Measurements from ENCODE around the gene RASAL3. TPM values are rescaled to one million over a fixed set of nuclear protein-coding genes. Genes with fewer than 3 reads are reported as not detected.
A peak's percentile ranks its signal among the peaks of the same experiment; 100 is the strongest.
"Not testable (repeated sequence)": the region's sequence is repeated elsewhere in the genome, so short reads cannot be mapped to it uniquely, and the experiment has no call there.

The RASAL3 gene
- polyA plus RNA-seq, 3 donors: 0.86 to 3.9 (median 3.3) TPM

DNA sequence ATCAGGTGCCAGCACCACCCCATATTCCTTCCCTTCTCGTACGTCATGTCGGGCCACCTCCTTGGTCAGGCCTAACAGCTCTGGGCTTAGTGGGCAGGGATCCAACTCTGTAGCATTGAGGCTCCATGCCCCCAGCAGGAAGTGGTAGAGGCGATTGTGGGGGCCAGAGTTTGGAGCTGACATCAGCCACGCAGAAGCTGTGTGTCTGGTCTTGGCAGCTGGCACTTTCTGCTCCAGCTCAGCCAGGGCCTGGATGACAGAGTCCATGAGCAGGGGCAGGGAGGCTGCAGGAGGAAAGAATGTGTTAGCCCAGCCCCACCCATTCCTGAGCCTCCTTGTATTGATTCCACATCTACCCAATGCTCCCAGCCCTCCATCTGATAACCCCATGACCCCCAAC lies 12.0 kb upstream of the RASAL3 start:
- WGBS, 3 donors: 57 to 69% (median 63%) methylated on average over 5 of the region's 5 CpGs
- no peak overlapping the region for H3K27ac ChIP-seq (ENCODE audit: low read depth, low read length)

DNA sequence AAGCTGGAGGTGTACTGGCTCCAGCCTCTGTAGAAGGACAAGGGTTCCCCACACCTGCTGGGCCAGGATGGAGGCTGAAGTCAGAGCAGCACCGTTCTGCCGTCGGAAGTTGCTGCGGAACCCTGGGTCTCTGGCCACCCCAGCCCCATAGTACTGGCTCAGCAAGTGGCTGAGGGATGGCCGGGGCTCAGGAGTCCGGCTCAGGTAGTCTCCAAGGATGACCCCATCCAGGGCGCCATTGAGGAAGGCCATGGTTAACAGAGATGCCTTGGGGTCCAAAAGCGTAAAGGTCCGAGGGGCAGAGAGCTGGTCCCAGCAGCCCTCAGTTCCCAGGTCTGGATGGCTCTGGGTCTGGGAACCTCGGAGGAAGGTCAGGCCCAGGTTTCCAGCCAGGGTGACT lies 11.3 kb upstream of the RASAL3 start:
- WGBS, 3 donors: 94 to 95% (median 95%) methylated on average over 10 of the region's 10 CpGs

DNA sequence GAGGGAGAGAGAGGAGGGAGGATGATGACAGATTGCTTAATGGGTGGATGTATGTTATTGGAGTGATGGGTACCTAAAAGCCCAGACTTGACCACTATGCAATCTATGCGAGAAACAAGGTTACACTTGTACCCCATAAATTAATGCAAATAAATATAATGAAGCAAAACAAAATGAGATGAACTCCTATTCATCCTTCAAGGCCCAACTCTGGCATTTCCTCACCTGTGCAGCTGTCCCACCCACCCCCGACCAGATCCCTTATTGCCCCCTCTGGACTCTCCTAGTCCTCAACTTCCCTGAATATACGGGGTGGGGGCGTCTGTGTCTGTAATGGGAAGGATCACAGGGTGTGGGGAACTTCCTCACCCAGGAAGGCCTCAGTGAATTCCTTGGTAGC lies 10.8 kb upstream of the RASAL3 start:
- H3K27ac ChIP-seq (ENCODE audit: low read depth, low read length): no peak overlapping the region
- 81 to 85% (median 82%) methylated on average over 4 of the region's 4 CpGs for WGBS, 3 donors

More for the DNA sequence above, 11.3 kb upstream of the RASAL3 start:
- H3K27ac ChIP-seq (ENCODE audit: low read depth, low read length): no peak overlapping the region

DNA sequence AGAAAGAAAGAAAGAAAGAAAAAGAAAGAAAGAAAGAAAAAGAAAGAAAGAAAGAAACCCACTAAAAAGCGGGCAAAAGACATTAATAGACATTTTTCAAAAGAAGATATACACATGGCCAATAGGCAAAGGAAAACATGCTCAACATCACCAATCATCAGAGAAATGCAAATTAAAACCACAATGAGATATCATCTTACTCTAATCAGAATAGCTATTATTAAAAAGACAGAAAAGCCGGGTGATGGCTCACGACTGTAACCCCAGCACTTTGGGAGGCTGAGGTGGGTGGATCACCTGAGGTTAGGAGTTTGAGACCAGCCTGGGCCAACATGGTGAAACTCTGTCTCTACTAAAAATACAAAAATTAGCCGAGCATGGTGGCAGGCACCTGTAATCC lies 9.5 kb upstream of the RASAL3 start:
- WGBS, 3 donors: 68 to 75% (median 71%) methylated on average over 4 of the region's 4 CpGs
- not testable (repeated sequence) for H3K27ac ChIP-seq (ENCODE audit: low read depth, low read length)

DNA sequence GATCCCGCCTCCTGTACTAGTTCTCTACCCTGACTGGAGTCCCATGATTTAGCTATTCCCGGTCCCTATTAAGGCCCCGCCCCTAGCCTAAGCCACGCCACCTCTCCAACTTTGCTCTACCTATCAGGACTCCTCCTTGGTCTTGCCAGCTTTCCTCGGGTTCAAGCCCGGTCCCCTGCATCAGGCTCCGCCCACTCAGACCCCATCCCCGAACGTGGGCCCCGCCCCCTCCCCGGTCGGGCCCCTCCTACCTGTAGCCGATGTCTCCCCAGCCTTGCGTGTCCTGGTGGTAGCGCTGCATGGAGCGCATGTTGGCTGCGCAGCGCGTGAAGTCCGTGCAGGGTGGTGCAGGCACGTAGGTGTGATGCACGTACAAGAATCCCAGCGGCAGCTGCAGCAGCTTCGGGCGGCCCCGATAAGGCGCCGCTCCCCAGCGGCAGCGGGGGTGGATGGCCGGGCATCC lies 7.3 kb upstream of the RASAL3 start:
- 54 to 60% (median 54%) methylated on average over 31 of the region's 31 CpGs for WGBS, 3 donors
- H3K27ac ChIP-seq (ENCODE audit: low read depth, low read length): no peak overlapping the region

DNA sequence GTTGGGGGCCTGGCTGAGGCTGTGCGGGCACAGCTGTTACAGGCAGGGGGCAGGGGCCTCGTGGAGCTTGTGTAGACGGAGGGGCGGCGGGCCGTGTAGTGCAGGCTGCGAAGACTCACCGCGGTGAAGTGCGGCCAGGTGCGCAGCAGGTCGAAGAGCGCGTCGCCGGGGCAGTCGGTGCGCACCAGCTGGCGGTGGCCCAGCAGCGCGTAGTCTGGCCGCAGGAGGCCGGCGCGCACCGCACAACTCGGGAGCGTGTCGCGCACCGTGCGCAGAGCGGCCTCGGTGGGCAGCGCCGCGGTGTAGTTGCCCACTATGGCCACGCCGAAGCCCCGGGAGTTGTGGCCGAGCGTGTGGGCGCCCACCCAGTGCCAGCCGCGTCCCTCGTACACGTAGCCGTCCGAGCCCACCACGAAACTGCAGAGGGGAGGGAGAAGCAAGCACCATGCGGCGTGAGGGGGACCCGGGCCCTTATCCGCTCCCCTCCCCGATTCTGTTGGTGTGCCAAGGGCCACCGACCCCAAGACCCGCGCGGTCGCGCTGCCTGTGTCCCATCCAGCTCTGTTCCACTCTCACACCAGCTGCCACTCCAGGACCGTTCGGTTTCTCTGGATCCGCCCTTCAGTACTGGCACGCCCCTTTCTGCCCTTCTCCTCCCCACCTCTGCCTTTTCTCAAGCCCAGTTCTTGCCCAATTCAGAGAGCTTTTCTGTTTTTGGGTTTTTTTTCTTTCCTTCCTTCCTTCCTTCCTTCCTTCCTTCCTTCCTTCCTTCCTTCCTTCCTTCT lies 5.4 kb upstream of the RASAL3 start:
- H3K27ac ChIP-seq (ENCODE audit: low read depth, low read length): no peak overlapping the region
- 3% methylated on average over 58 to 65 of the region's 65 CpGs for WGBS, 3 donors

DNA sequence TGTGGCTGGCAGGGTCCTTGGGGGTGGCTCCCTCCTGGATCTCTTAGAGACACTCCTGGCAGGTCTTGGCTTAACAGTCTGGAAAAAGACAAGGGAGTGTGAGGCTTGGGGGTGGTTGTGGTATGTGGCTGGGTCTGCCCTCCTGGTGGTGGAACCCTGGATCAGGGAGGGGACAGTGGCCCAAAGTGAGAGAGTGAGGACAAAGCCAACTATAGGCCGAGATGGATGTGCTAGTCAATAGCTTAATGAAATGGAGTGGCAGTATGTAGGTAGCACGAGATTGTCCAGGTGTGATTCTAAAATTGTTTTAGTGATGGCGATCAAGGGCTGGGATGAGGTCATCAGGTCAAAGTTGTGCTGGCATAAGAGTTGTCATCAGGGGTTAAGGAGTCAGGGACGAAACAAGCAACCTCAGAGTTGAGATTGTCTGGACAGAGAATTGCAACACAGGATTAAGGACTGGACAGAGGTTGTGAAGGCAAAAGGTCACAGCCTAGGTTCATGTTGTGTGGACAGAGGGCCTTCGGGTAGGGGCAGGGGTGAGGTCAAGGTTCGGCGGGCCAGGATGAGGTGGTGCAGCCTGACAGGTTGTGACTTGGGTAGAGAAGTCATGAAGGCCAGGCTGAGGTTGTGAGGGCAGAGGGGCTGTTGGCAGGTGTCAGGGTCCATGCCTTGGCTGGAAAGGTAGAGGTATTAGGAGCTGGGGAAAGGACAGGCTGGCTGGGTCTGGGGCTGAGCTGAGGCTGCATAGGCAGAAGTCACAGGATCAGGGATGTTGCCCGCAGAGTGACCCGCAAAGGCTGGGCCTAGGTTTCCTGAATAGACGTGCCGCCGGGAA lies 4.5 kb upstream of the RASAL3 start:
- 51 to 53% (median 53%) methylated on average over 12 of the region's 12 CpGs for WGBS, 3 donors
- no peak overlapping the region for H3K27ac ChIP-seq (ENCODE audit: low read depth, low read length)

DNA sequence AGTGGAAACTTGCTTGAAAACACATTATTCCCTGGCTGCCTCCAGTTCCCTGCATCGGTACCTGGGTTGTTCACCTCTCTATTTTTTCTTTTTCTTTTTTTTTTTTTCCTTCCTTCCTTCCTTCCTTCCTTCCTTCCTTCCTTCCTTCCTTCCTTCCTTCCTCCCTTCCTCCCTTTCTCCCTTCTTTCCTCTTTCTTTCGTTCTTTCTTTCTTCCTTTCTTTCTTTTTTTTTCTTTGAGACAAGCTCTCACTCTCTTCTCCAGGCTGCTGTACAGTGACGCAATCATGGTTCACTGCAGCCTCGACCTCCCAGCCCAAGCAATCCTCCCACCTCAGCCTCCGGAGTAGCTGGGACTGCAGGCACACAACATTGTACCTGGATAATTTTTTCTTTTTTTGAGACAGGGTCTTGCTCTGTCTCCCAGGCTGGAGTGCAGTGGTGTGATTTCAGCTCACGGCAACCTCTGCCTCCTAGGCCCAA lies 3.4 kb upstream of the RASAL3 start:
- WGBS, 3 donors: 73 to 77% (median 77%) methylated on average over 6 of the region's 6 CpGs
- H3K27ac ChIP-seq (ENCODE audit: low read depth, low read length): no peak overlapping the region

DNA sequence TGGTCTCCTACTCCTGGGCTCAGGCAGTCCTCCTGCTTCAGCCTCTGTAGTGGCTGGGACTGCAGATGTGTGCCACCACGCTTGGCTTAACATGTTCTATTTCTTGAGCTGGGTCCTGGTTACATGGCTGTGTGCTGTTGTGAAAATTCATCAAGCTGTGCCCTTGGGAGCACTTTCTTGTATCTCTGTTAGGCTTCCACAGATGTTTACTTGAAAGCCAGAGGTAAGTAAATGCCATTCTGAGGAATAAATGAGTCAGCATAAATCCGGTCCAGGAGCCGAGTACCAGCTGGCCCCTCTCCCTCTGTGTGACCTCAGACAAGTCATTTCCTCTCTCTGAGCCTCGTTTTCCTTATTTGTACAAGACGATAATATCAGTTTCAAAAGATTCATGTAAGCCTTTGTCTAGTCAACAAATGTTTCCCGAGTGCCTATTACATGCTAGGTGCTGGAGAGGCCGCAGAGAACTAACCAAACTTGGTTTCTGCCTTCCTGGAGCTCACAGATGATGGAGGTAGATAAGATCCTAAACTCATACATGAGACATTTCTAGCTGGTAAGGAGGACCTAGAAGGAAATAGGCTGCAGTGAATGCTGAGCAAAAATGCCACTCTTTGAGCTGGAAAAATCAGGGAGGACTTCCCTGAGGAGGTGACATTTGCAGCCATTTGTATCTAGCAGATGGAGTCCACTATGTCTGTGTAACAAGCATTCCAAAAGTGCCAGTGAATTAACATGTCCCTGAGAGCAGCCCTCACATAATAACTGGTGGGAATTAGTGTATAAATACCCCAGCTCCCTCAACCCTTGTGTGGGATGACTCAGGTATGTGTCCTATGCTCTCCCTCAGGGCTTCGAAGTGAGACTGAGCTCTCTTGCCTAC lies 2.7 kb upstream of the RASAL3 start:
- 27 to 36% (median 33%) methylated on average over 8 of the region's 8 CpGs for WGBS, 3 donors
- H3K27ac ChIP-seq (ENCODE audit: low read depth, low read length): no peak overlapping the region

DNA sequence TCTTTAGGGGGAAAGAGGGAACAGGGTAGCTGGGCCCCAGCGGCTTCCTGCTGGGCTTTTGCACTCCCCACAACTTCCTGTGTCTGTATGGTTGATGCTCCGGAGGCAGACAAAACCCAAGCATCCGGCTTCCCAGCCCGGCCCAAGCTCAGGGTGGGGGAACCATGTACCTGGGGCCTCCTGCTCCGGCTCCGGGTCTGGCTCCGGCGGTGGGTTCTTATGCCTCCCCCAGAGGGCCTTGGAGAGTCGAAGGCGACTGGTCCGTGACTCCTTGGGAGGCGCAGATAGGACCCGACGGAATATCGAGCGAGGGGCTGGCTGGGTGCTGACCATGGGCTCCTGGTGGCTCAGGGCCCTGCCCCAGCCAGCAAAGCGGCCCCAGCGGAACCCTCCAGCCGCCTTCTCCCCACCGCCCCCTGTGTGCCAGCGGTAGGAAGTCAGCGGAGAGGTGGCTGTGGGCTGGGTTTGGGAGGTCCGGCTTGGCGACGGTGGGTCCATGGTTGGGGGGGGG lies 428 bp downstream of the RASAL3 start:
- 18 to 29% (median 28%) methylated on average over 24 to 25 of the region's 25 CpGs for WGBS, 3 donors
- H3K27ac ChIP-seq (ENCODE audit: low read depth, low read length): peak overlapping the region; percentile 46

DNA sequence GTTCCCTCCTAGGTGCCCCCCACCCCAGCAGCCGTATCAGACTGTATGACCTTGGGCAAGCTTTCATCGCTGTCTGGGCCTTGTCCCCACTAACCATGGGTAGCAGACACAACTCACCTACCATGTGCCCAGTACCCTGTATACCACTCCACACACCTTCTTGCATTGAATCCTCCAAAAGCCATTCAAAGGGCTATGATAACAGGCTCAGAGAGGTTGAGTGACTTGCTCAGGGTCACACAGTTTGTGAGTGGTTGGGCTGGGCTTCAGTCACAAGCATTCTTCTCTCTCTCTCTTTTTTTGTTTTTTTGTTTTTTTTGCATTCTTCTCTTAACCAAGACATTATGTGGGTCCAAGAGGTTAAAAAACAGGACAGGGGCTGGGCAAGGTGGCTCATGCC lies 2.6 kb downstream of the RASAL3 start:
- no peak overlapping the region for H3K27ac ChIP-seq (ENCODE audit: low read depth, low read length)
- 40 to 88% (median 83%) methylated on average over 2 of the region's 2 CpGs for whole genome bisulfite sequencing, 3 donors

DNA sequence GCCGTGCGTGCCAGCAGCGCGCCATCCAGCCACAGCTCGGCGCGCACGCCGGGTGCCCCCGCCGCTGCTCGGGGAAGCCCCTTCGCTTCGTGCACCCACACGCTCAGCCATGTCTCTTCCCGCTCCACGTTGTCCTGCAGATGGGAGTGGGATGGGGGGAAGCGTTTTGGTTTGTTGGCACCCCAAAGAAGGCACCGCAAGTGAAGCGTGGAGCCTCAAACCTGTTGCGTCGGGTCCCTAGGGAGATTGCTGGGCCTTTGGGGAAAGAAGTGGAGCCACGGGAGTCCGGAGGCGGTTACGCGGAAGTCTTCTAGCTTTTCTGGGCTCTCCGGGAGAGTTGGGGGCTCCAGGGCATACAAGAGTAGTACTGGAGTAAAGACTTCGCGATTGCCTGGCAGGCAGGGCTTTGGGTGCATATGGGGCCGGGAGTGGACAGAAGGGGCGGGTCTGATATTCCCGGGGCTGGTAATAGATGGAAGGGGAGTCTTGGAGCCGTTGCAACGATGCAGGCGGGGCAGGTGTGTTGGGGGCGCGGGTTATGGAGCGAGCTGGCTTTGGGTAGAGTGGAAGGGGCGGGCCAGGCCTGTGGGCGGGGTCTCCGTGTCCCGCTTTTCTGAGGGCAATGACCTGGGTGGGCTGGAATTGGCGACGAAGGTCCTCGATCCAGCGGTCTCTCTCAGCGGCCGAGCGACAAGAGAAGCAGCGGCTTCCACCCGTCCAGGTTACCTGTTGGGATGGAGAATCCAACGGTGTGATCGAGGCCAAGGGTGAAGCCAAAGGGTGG lies 6.5 kb downstream of the RASAL3 start:
- H3K27ac ChIP-seq (ENCODE audit: low read depth, low read length): no peak overlapping the region
- 14 to 53% (median 52%) methylated on average over 43 to 54 of the region's 54 CpGs for WGBS, 3 donors

DNA sequence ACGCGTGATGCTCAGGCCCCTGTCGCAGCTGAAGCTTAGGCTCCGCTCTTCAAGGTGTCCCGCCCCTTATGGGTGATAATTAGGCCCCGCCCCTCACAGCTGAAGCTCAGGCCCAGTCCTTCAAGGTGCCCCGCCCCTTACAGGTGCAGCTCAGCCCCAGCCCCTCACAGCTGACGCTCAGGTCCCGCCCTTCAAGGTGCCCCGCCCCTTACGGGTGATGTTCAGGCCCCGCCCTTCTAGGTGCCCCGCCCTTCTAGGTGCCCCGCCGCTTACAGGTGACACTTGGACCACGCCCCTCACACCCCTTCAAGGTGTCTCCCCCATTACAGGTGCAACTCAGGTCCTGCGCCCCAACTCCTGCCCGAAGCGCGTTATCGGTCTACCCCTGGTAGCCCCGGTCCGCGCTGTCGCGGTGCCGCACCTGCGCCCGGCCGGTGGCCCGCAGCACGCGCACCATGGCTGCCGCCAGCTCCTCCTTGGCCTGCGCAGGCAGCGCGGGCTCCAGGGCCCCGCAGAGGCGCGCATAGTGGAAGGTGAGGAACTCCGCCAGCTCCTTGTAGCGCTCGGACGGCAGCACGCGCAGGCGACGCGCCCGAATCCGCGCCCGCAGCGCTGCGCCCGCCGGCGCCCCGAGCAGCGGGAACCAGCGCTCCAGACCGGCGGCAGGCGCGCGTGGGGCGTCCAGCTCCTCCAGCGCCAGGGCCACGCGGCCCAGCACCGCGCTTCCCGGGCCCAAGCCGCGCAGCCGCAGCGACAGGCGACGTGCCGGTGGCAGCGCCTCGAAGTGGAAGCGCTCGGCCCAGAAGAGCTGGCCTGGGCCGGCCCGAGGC lies 7.3 kb downstream of the RASAL3 start:
- 11 to 50% (median 38%) methylated on average over 85 to 86 of the region's 86 CpGs for WGBS, 3 donors
- no peak overlapping the region for H3K27ac ChIP-seq (ENCODE audit: low read depth, low read length)

DNA sequence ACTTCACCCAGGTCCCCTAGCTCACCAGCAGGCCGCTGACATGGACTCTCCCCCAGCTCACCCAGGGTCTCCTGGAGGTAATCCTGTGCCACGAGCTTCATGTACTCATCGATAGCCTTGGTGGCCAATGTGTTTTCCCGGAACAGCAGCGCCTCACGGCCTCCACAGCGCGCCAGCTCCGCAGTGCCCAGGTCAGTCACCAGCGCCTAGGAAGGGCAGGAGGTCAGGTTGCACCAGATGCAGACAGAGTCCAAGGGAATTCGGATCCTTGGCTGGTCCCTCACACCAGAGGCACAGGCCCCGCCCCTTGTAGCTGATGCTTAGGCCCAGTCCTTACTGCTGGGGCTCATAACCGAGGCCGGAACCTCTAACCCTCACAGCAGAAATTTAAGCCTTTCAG lies 7.9 kb downstream of the RASAL3 start:
- H3K27ac ChIP-seq (ENCODE audit: low read depth, low read length): no peak overlapping the region
- WGBS, 3 donors: 29 to 61% (median 56%) methylated on average over 14 of the region's 14 CpGs

DNA sequence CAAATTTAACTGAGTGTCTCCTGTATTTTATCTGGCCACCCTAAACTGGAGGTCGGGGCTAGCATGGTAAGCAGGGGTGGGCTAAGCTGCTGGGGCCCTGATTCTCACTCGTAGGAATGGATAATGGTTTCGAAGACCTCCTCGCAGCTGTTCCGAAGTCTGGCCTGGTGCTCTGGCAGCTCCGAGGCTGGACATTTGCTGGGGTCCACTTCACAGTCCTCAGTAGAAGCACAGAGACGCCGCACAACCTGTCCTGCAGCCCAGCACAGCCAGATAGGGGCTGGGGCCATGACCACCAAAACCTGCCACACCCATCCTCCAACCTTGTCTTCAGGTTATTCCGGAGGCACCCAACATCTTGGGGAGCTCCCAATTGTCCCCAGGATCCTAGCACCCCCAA lies 8.3 kb downstream of the RASAL3 start:
- no peak overlapping the region for H3K27ac ChIP-seq (ENCODE audit: low read depth, low read length)
- WGBS, 3 donors: 80 to 93% (median 90%) methylated on average over 9 of the region's 9 CpGs

DNA sequence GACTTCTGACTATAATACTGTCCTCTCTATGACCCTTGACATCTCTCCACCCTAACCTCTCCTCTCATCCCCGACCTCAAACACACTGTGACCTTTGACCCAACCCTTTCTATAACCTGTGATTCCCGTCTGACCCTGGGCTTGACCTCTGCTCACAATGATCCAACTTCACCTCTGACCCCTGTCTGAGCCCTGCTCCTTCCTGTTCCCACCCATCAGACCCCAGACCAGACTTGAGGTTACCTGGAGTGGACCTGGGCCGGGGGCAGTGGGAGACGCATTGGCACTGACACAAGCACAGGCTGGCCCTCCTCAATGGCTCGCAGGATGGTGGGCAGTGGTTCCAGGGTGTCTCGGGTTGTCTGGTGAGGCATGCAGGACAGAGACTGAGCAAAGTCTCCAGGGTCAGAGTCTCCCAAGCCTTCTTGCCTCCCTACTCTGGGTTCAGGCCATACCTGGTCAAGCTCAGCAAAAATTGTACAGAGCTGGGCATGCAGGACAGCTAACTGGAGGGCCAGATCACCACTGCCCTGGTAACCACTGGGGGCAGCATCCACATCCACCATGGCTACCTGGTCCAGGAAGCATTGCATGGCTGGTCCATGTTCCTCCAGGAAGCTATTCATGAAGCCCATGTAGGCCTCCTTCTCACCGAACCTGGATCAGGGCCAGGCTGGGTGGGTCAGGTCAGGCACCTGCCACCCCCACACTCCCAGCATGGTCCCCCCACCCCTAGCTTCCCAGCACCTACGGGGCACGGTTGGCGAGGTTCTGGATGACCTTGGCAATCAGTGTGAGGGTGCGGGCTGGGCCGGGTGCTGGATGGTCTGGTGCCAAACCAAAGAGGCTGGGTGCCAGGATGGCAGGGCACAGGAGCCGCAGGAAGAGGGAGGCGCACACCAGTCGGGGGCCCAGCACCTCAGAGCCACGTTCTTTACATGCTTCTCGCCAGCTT lies 10.2 kb downstream of the RASAL3 start:
- H3K27ac ChIP-seq (ENCODE audit: low read depth, low read length): no peak overlapping the region
- 56 to 84% (median 82%) methylated on average over 17 of the region's 17 CpGs for WGBS, 3 donors

Data from adipose tissue (tissue), 3 donors.